Right lobe of liver (tissue), 6 donors: ENCODE results near the gene SF1. TPM values are rescaled to one million over a fixed set of nuclear protein-coding genes. Genes with fewer than 3 reads are reported as not detected.

ENCODE experiments used
- ATAC-seq, 4 donors: fragments of 200-7000 bp; cut with Tn5 transposase; one replicate each; pipeline ENCODE4 v1.9.1; 2020; ENCODE audit warnings: mild to moderate bottlenecking in 4 of 4, moderate library complexity in 4 of 4
- DNase-seq, 3 donors: peaks; one replicate each; pipeline ENCODE4 v3.0.0-alpha.2; 2020
- H3K27ac ChIP-seq, 3 donors: fragments of 200-600 bp; one replicate each; pipeline ENCODE4 v1.8.0; 2022
- H3K27me3 ChIP-seq, 2 donors: fragments of 200-600 bp; one replicate each; pipeline ENCODE4 v1.8.0; 2022
- H3K36me3 ChIP-seq, 4 donors: fragments of 200-600 bp; sonication (generic) in 1 of 4; one replicate each; pipeline versions ENCODE4 v1.5.1 to v1.8.0; 2017 to 2022; ENCODE audit warnings: control low read depth in 1 of 4
- H3K4me1 ChIP-seq, 4 donors: fragments of 200-600 bp; sonication (generic) in 1 of 4; one replicate each; pipeline versions ENCODE4 v1.5.1 to v1.8.0; 2017 to 2022; ENCODE audit warnings: control low read depth in 1 of 4
- H3K4me3 ChIP-seq, 3 donors: fragments of 200-600 bp; one replicate each; pipeline ENCODE4 v1.8.0; 2022
- H3K9me3 ChIP-seq, 4 donors: fragments of 200-600 bp; sonication (generic) in 1 of 4; one replicate each; pipeline versions ENCODE4 v1.5.1 to v1.8.0; 2017 to 2022; ENCODE audit warnings: control low read depth in 1 of 4
- CTCF ChIP-seq, 4 donors: fragments of 200-600 bp in 3 of 4; fragments of 450-650 bp in 1 of 4; IDR thresholded peaks; one replicate each; pipeline versions ENCODE4 v1.5.1 to v1.8.0; 2016 to 2022; ENCODE audit warnings: antibody characterized with exemption in 4 of 4, mild to moderate bottlenecking in 2 of 4
- POLR2A ChIP-seq: fragments of 450-650 bp; IDR thresholded peaks from one replicate; pipeline ENCODE4 v1.6.1; 2017; ENCODE audit warnings: antibody characterized with exemption, mild to moderate bottlenecking
- WGBS: methylation state at CpG from one replicate; pipeline ENCODE4 v1.1.6; 2018; ENCODE audit warnings: low coverage, low lambda C conversion rate; ENCODE audit not compliant: insufficient coverage; ENCODE audit errors: missing lambda C conversion rate; 5-methylcytosine and 5-hydroxymethylcytosine counted together
- intact Hi-C, 2 donors: fragments of 100-400 bp; cut with DNase I; formaldehyde crosslinking; loops; one replicate each; pipeline versions ENCODE4 v1.11.2 to v1.14.1; 2022
- total RNA-seq, 6 experiments: library from RNA; depleted of rRNA in 2 of 6; stranded (reverse); fragments of >200 nt in 2 of 6; fragmentation: NEBNext Ultra II Directional in 3 of 6; extraction: Animal tissue kit (Norgen Biotek cat#: 25700) in 3 of 6; gene quantifications; one replicate each; pipeline versions ENCODE4 v1.1.0 to v1.2.4, GENCODE V29; 2016 to 2023
- donor health status: DM: no; HTN: yes; CAD: no.
- donor health status: DM: no; HTN: no; CAD: no.
- donor health status: DM: no; HTN: no; CAD: no.
- donor health status: DM: no; HTN: yes; CAD: no.
- donor health status: DM: no; HTN: yes; CAD: no.

The SF1 gene
- total RNA-seq, 6 experiments from 2014 or later = 92.7 to 164 (median 141) TPM

- H3K27me3 ChIP-seq = peaks cover 0 to 5% of the 10 kb centered on the region in 2 donors
- no peak overlapping the region for H3K4me3 ChIP-seq
- ATAC-seq (no peak), DNase-seq (peak in 1 of 3 donors; percentile 51)
- no peaks in the 10 kb centered on the region for H3K36me3 ChIP-seq
- H3K9me3 ChIP-seq = no peaks in the 10 kb centered on the region
- intact Hi-C loops = no loop called here
- 73% methylated on average over 9 of the region's 10 CpGs for WGBS
- peak overlapping the region; percentile 36 to 76 (median 63) for H3K27ac ChIP-seq
- peaks cover 0 to 23% (median 5%) of the 10 kb centered on the region in 4 donors for H3K4me1 ChIP-seq
- TF ChIP-seq CTCF (IDR thresholded peaks at IDR 0.05) = no peak
- TF ChIP-seq POLR2A = no peak
Observed at GRCh38 chr11:64746486-64746885, 31.9 kb downstream of the SF1 start.

- Histone ChIP-seq H3K4me1 (peaks cover 0 to 23% (median 5%) of the 10 kb centered on the region in 4 donors), H3K4me3 (peak overlapping the region; percentile 13 to 59 (median 28))
- intact Hi-C loops = no loop called here
Observed at GRCh38 chr11:64745521-64746328, 32.6 kb downstream of the SF1 start.

GRCh38 chr11:64745189-64745520 is 33.2 kb downstream of the SF1 start:
- ATAC-seq (peak; percentile 20 to 41 (median 22)), DNase-seq (peak; percentile 79 to 89 (median 84))
- Histone ChIP-seq H3K36me3 (no peaks in the 10 kb centered on the region), H3K4me3 (peak overlapping the region; percentile 13 to 59 (median 28)), H3K27me3 (peaks cover 0 to 5% of the 10 kb centered on the region in 2 donors), H3K9me3 (no peaks in the 10 kb centered on the region), H3K27ac (peak overlapping the region; percentile 41 to 76 (median 63)), H3K4me1 (peaks cover 0 to 23% (median 5%) of the 10 kb centered on the region in 4 donors)
- WGBS = 3% methylated on average over 8 of the region's 20 CpGs
- TF ChIP-seq CTCF (IDR thresholded peaks at IDR 0.05) (no peak), POLR2A (no peak)
- intact Hi-C loops = no loop called here

More at GRCh38 chr11:64745521-64746328, 32.6 kb downstream of the SF1 start:
- Histone ChIP-seq H3K36me3 (no peaks in the 10 kb centered on the region), H3K9me3 (no peaks in the 10 kb centered on the region), H3K27ac (peak overlapping the region; percentile 41 to 76 (median 63)), H3K27me3 (peaks cover 0 to 5% of the 10 kb centered on the region in 2 donors)
- ATAC-seq (peak; percentile 47 to 63 (median 50)), DNase-seq (peak; percentile 84 to 88 (median 86))
- WGBS = 3% methylated on average over 15 of the region's 52 CpGs
- peak; percentile 33 for TF ChIP-seq POLR2A
- no peak for TF ChIP-seq CTCF (IDR thresholded peaks at IDR 0.05)

GRCh38 chr11:64744544-64745188 is 33.7 kb downstream of the SF1 start:
- DNase-seq (peak in 1 of 3 donors; percentile 38), ATAC-seq (no peak)
- Histone ChIP-seq H3K4me1 (peaks cover 0 to 23% (median 5%) of the 10 kb centered on the region in 4 donors), H3K27ac (peak overlapping the region in 2 of 3 donors; percentile 66 to 76), H3K36me3 (no peaks in the 10 kb centered on the region), H3K4me3 (peak overlapping the region; percentile 46 to 59 (median 53)), H3K9me3 (no peaks in the 10 kb centered on the region), H3K27me3 (peaks cover 0 to 5% of the 10 kb centered on the region in 2 donors)
- no peak for TF ChIP-seq CTCF (IDR thresholded peaks at IDR 0.05)
- no peak for TF ChIP-seq POLR2A
- intact Hi-C loops = no loop called here
- WGBS = 0% methylated on average over 7 of the region's 89 CpGs
